Esophagus squamous epithelium (tissue), 5 donors: ENCODE data around the gene TRPM6. TPM values are rescaled to one million over a fixed set of nuclear protein-coding genes. Genes with fewer than 3 reads are reported as not detected.

ENCODE experiments used
- DNase-seq: peaks from one replicate; lab custom pipeline; 2025; lab: John Stamatoyannopoulos, UW
- H3K27ac ChIP-seq, 4 donors: fragments of 200-600 bp; sonication (generic); one replicate each; pipeline ENCODE4 v1.5.1; 2016 to 2019; ENCODE audit warnings: mild to moderate bottlenecking in 1 of 4
- H3K27me3 ChIP-seq, 4 donors: fragments of 200-600 bp; sonication (generic); 1 replicate in 3 of 4; 2 replicates in 1 of 4; pipeline versions ENCODE4 v1.5.1 to v1.6.0; 2017 to 2021; ENCODE audit warnings: antibody characterized with exemption in 1 of 4
- H3K36me3 ChIP-seq, 3 donors: fragments of 200-600 bp; sonication (generic); one replicate each; pipeline ENCODE4 v1.5.1; 2016 to 2019
- H3K4me1 ChIP-seq, 3 donors: fragments of 200-600 bp; sonication (generic); one replicate each; pipeline ENCODE4 v1.5.1; 2017 to 2019
- H3K4me3 ChIP-seq, 4 donors: fragments of 200-600 bp; sonication (generic); 1 replicate in 3 of 4; 2 replicates in 1 of 4; pipeline ENCODE4 v1.5.1; 2016 to 2019; ENCODE audit warnings: mild to moderate bottlenecking in 2 of 4, moderate library complexity in 1 of 4
- H3K9me3 ChIP-seq, 3 donors: fragments of 200-600 bp; sonication (generic); one replicate each; pipeline ENCODE4 v1.5.1; 2016 to 2019
- CTCF ChIP-seq, 6 experiments: fragments of 450-650 bp in 4 of 6; fragments of 200-600 bp in 2 of 6; sonication (generic) in 2 of 6; IDR thresholded peaks; one replicate each; pipeline ENCODE4 v1.5.1; 2016 to 2019; ENCODE audit warnings: antibody characterized with exemption in 6 of 6, mild to moderate bottlenecking in 4 of 6, moderate library complexity in 4 of 6
- POLR2A ChIP-seq, 4 donors: fragments of 450-650 bp; IDR thresholded peaks; one replicate each; pipeline ENCODE4 v1.6.1; 2017; ENCODE audit warnings: antibody characterized with exemption in 4 of 4, mild to moderate bottlenecking in 4 of 4, moderate library complexity in 3 of 4
- WGBS, 2 donors: methylation state at CpG; one replicate each; pipeline ENCODE4 v1.1.5; 2018; 5-methylcytosine and 5-hydroxymethylcytosine counted together
- intact Hi-C: fragments of 100-400 bp; cut with DNase I; formaldehyde crosslinking; loops from one replicate; pipeline ENCODE4 v1.15.0; 2022
- total RNA-seq, 4 donors: library from RNA; depleted of rRNA; stranded (reverse); fragments of >200 nt; gene quantifications; one replicate each; pipeline ENCODE4 v1.1.0, GENCODE V29; 2016
- donor health status: DM: yes; HTN: yes; CAD: no.

The TRPM6 gene
- total RNA-seq, 4 donors from 2014 or later = 0.27 to 1.6 (median 1.2) TPM

- H3K27me3 ChIP-seq = peaks cover 0 to 4% (median 0%) of the 10 kb centered on the region in 4 donors
- H3K27ac ChIP-seq = no peak overlapping the region
- no peaks in the 10 kb centered on the region for H3K36me3 ChIP-seq
- H3K4me1 ChIP-seq = no peaks in the 10 kb centered on the region
- no peaks in the 10 kb centered on the region for H3K9me3 ChIP-seq
- 67 to 69% methylated on average over 3 to 4 of the region's 4 CpGs for WGBS, 2 donors
- intact Hi-C loops = no loop called here
- no peak for DNase-seq
- TF ChIP-seq CTCF (IDR thresholded peaks at IDR 0.05) (no peak), POLR2A (IDR thresholded peaks at IDR 0.05) (no peak)
- H3K4me3 ChIP-seq = no peak overlapping the region
These were observed 152.0 kb downstream of the TRPM6 start for GRCh38 chr9:74735761-74736160.

- no peak overlapping the region for H3K4me3 ChIP-seq
These were observed 158.5 kb downstream of the TRPM6 start for GRCh38 chr9:74729136-74729695.

GRCh38 chr9:74728176-74728575, 159.5 kb downstream of the TRPM6 start:
- DNase-seq = no peak
- H3K4me3 ChIP-seq = no peak overlapping the region
- WGBS, 2 donors = 79 to 86% methylated on average over 7 of the region's 7 CpGs
- H3K27me3 ChIP-seq = no peaks in the 10 kb centered on the region
- TF ChIP-seq CTCF (IDR thresholded peaks at IDR 0.05) = no peak
- no peak for TF ChIP-seq POLR2A (IDR thresholded peaks at IDR 0.05)
- H3K9me3 ChIP-seq = no peaks in the 10 kb centered on the region
- H3K27ac ChIP-seq = no peak overlapping the region
- H3K4me1 ChIP-seq = no peaks in the 10 kb centered on the region
- H3K36me3 ChIP-seq = no peaks in the 10 kb centered on the region
- intact Hi-C loops = no loop called here

More at GRCh38 chr9:74729136-74729695, 158.5 kb downstream of the TRPM6 start:
- 20 to 40% methylated on average over 9 of the region's 9 CpGs for WGBS, 2 donors
- intact Hi-C loops = no loop called here
- Histone ChIP-seq H3K4me1 (no peaks in the 10 kb centered on the region), H3K27me3 (no peaks in the 10 kb centered on the region), H3K36me3 (no peaks in the 10 kb centered on the region), H3K27ac (no peak overlapping the region), H3K9me3 (no peaks in the 10 kb centered on the region)
- no peak for DNase-seq
- TF ChIP-seq CTCF (IDR thresholded peaks at IDR 0.05) (no peak), POLR2A (IDR thresholded peaks at IDR 0.05) (no peak)

- WGBS, 2 donors = 90 to 92% methylated on average over 2 to 3 of the region's 3 CpGs
- Histone ChIP-seq H3K27me3 (no peaks in the 10 kb centered on the region), H3K27ac (no peak overlapping the region), H3K9me3 (no peaks in the 10 kb centered on the region), H3K4me3 (no peak overlapping the region), H3K4me1 (no peaks in the 10 kb centered on the region), H3K36me3 (no peaks in the 10 kb centered on the region)
- DNase-seq = no peak
- intact Hi-C loops = no loop called here
- TF ChIP-seq CTCF (IDR thresholded peaks at IDR 0.05) (no peak), POLR2A (IDR thresholded peaks at IDR 0.05) (no peak)
These were observed 161.1 kb downstream of the TRPM6 start for GRCh38 chr9:74726581-74726980.

- no peaks in the 10 kb centered on the region for H3K4me1 ChIP-seq
- H3K27ac ChIP-seq = no peak overlapping the region
- H3K27me3 ChIP-seq = no peaks in the 10 kb centered on the region
- no peaks in the 10 kb centered on the region for H3K9me3 ChIP-seq
- H3K36me3 ChIP-seq = no peaks in the 10 kb centered on the region
- no peak for TF ChIP-seq POLR2A (IDR thresholded peaks at IDR 0.05)
- no peak for TF ChIP-seq CTCF (IDR thresholded peaks at IDR 0.05)
- WGBS, 2 donors = 75 to 76% methylated on average over 5 of the region's 5 CpGs
- DNase-seq = no peak
- no peak overlapping the region for H3K4me3 ChIP-seq
- intact Hi-C loops = no loop called here
These were observed 163.4 kb downstream of the TRPM6 start for GRCh38 chr9:74724317-74724716.
